CD4-positive, CD25-positive, alpha-beta regulatory T cell (primary cell): ENCODE measurements around the gene CPPED1. TPM values are rescaled to one million over a fixed set of nuclear protein-coding genes. Genes with fewer than 3 reads are reported as not detected.
"Not testable (repeated sequence)": the region's sequence is repeated elsewhere in the genome, so short reads cannot be mapped to it uniquely, and the experiment has no call there.

Experiments
- ATAC-seq, 2 donors: fragments of 150-1000 bp; cut with Tn5 transposase; one replicate each; pipeline ENCODE4 v1.10.0; 2021; ENCODE audit warnings: low read depth in 2 of 2, moderate number of reproducible peaks in 2 of 2, moderate library complexity in 1 of 2
- DNase-seq, 3 donors: peaks; one replicate each; pipeline versions ENCODE4 v3.0.0 to v3.0.0-alpha.2; 2012 to 2022; ENCODE audit warnings: mixed read lengths in 1 of 3
- H3K27ac ChIP-seq: one replicate; pipeline ENCODE4 v1.7.0; 2013; ENCODE audit warnings: mild to moderate bottlenecking, low read length; ENCODE audit not compliant: insufficient read depth, poor library complexity, severe bottlenecking
- H3K27me3 ChIP-seq: one replicate; pipeline ENCODE4 v1.7.0; 2013; ENCODE audit warnings: low read length; ENCODE audit not compliant: control insufficient read depth, insufficient read depth
- H3K36me3 ChIP-seq: one replicate; pipeline ENCODE4 v1.7.0; 2013; ENCODE audit warnings: mild to moderate bottlenecking, low read length, moderate library complexity; ENCODE audit not compliant: control insufficient read depth, insufficient read depth
- H3K4me1 ChIP-seq: 2 replicates; pipeline ENCODE4 v1.7.0; 2013; ENCODE audit warnings: mild to moderate bottlenecking, low read length; ENCODE audit not compliant: insufficient read depth, control insufficient read depth, poor library complexity, severe bottlenecking
- H3K4me3 ChIP-seq: one replicate; pipeline ENCODE4 v1.7.0; 2013; ENCODE audit warnings: low read depth, mild to moderate bottlenecking, low read length, moderate library complexity
- H3K9me3 ChIP-seq, 2 experiments: 1 replicate in 1 of 2; 2 replicates in 1 of 2; pipeline ENCODE4 v1.7.0; 2013; ENCODE audit warnings: low read length in 2 of 2, mild to moderate bottlenecking in 1 of 2, moderate library complexity in 1 of 2; ENCODE audit not compliant: control insufficient read depth in 2 of 2
- H3K27ac Mint-ChIP-seq, 3 donors: one replicate each; pipeline ENCODE4 v1.8.0; 2020 to 2022; ENCODE audit warnings: mild to moderate bottlenecking in 3 of 3, mixed read lengths in 3 of 3, moderate library complexity in 2 of 3
- H3K27me3 Mint-ChIP-seq: one replicate; pipeline ENCODE4 v1.8.0; 2022; ENCODE audit warnings: mild to moderate bottlenecking, mixed read lengths
- H3K36me3 Mint-ChIP-seq: one replicate; pipeline ENCODE4 v1.8.0; 2020; ENCODE audit warnings: mixed read lengths
- H3K4me1 Mint-ChIP-seq, 4 donors: one replicate each; pipeline ENCODE4 v1.8.0; 2020 to 2022; ENCODE audit warnings: mixed read lengths in 4 of 4, mild to moderate bottlenecking in 1 of 4
- H3K4me3 Mint-ChIP-seq, 4 donors: one replicate each; pipeline ENCODE4 v1.8.0; 2020 to 2022; ENCODE audit warnings: mild to moderate bottlenecking in 4 of 4, mixed read lengths in 4 of 4, moderate library complexity in 3 of 4
- H3K9me3 Mint-ChIP-seq, 7 donors: one replicate each; pipeline ENCODE4 v1.8.0; 2020 to 2022; ENCODE audit warnings: mixed read lengths in 7 of 7, mild to moderate bottlenecking in 3 of 7, moderate library complexity in 2 of 7
- polyA plus RNA-seq, 4 donors: library from polyadenylated mRNA; unstranded; fragments of 300-500 nt; fragmentation: Illumina TruSeq; gene quantifications; one replicate each; pipeline ENCODE4 v1.2.3, GENCODE V29; 2021
- total RNA-seq: library from RNA; stranded (reverse); gene quantifications from one replicate; pipeline ENCODE4 v1.2.3, GENCODE V29; 2022

Gene CPPED1
- total and polyA plus RNA-seq, 5 donors from 2014 or later: 8.3 to 18.2 (median 10.1) TPM

GRCh38 chr16:12766208-12766607 lies 37.5 kb downstream of the CPPED1 start:
- H3K27ac ChIP-seq, H3K27ac Mint-ChIP-seq, ATAC-seq, H3K4me3 ChIP-seq, H3K4me1 Mint-ChIP-seq, H3K36me3 Mint-ChIP-seq, H3K9me3 ChIP-seq, H3K4me1 ChIP-seq, H3K27me3 Mint-ChIP-seq, H3K4me3 Mint-ChIP-seq, H3K36me3 ChIP-seq, H3K9me3 Mint-ChIP-seq, DNase-seq, H3K27me3 ChIP-seq: not testable (repeated sequence)

- Histone ChIP-seq H3K36me3 (no peaks in the 10 kb centered on the region), H3K9me3 (no peaks in the 10 kb centered on the region), H3K4me3 (no peak overlapping the region), H3K27ac (no peak overlapping the region), H3K4me1 (no peaks in the 10 kb centered on the region), H3K27me3 (no peaks in the 10 kb centered on the region)
- Mint-ChIP-seq H3K27ac (no peak overlapping the region), H3K4me1 (peaks cover 4 to 10% (median 6%) of the 10 kb centered on the region in 4 donors), H3K9me3 (no peaks in the 10 kb centered on the region), H3K36me3 (peaks cover 11% of the 10 kb centered on the region), H3K27me3 (peaks cover 4% of the 10 kb centered on the region), H3K4me3 (no peak overlapping the region)
- ATAC-seq (no peak), DNase-seq (no peak)
Measured at GRCh38 chr16:12764813-12765488, 38.7 kb downstream of the CPPED1 start.

GRCh38 chr16:12763517-12763916 lies 40.2 kb downstream of the CPPED1 start:
- Mint-ChIP-seq H3K36me3 (peaks cover 8% of the 10 kb centered on the region), H3K4me1 (peaks cover 4 to 9% (median 6%) of the 10 kb centered on the region in 4 donors), H3K27ac (no peak overlapping the region), H3K4me3 (no peak overlapping the region), H3K27me3 (peaks cover 4% of the 10 kb centered on the region), H3K9me3 (no peaks in the 10 kb centered on the region)
- no peak overlapping the region for H3K4me3 ChIP-seq
- H3K9me3 ChIP-seq: no peaks in the 10 kb centered on the region
- no peaks in the 10 kb centered on the region for H3K36me3 ChIP-seq
- H3K27me3 ChIP-seq: no peaks in the 10 kb centered on the region
- ATAC-seq: no peak
- H3K4me1 ChIP-seq: no peaks in the 10 kb centered on the region
- H3K27ac ChIP-seq: no peak overlapping the region
- no peak for DNase-seq

GRCh38 chr16:12760819-12761611 lies 42.7 kb downstream of the CPPED1 start:
- H3K4me1 Mint-ChIP-seq: no peaks in the 10 kb centered on the region

GRCh38 chr16:12758670-12759558 lies 44.8 kb downstream of the CPPED1 start:
- no peaks in the 10 kb centered on the region for H3K36me3 ChIP-seq
- DNase-seq (no peak), ATAC-seq (no peak)
- H3K4me1 ChIP-seq: no peaks in the 10 kb centered on the region
- Mint-ChIP-seq H3K27me3 (no peaks in the 10 kb centered on the region), H3K36me3 (peaks cover 8% of the 10 kb centered on the region), H3K9me3 (no peaks in the 10 kb centered on the region), H3K27ac (no peak overlapping the region), H3K4me1 (no peaks in the 10 kb centered on the region), H3K4me3 (no peak overlapping the region)
- no peaks in the 10 kb centered on the region for H3K27me3 ChIP-seq
- H3K27ac ChIP-seq: no peak overlapping the region
- no peak overlapping the region for H3K4me3 ChIP-seq
- H3K9me3 ChIP-seq: no peaks in the 10 kb centered on the region

More at GRCh38 chr16:12760819-12761611, 42.7 kb downstream of the CPPED1 start:
- no peak for ATAC-seq
- Mint-ChIP-seq H3K36me3 (peaks cover 8% of the 10 kb centered on the region), H3K9me3 (no peaks in the 10 kb centered on the region), H3K27ac (no peak overlapping the region), H3K4me3 (no peak overlapping the region), H3K27me3 (no peaks in the 10 kb centered on the region)
- Histone ChIP-seq H3K4me3 (no peak overlapping the region), H3K36me3 (no peaks in the 10 kb centered on the region), H3K4me1 (no peaks in the 10 kb centered on the region), H3K27me3 (no peaks in the 10 kb centered on the region), H3K9me3 (no peaks in the 10 kb centered on the region), H3K27ac (no peak overlapping the region)
- DNase-seq: no peak

GRCh38 chr16:12758031-12758669 lies 45.5 kb downstream of the CPPED1 start:
- Histone ChIP-seq H3K36me3 (no peaks in the 10 kb centered on the region), H3K4me1 (no peaks in the 10 kb centered on the region), H3K4me3 (no peak overlapping the region), H3K9me3 (no peaks in the 10 kb centered on the region), H3K27ac (no peak overlapping the region), H3K27me3 (no peaks in the 10 kb centered on the region)
- Mint-ChIP-seq H3K27me3 (no peaks in the 10 kb centered on the region), H3K27ac (no peak overlapping the region), H3K4me1 (no peaks in the 10 kb centered on the region), H3K36me3 (peaks cover 8% of the 10 kb centered on the region), H3K4me3 (no peak overlapping the region), H3K9me3 (no peaks in the 10 kb centered on the region)
- ATAC-seq: no peak
- DNase-seq: no peak

GRCh38 chr16:12757546-12757945 lies 46.1 kb downstream of the CPPED1 start:
- Histone ChIP-seq H3K36me3 (no peaks in the 10 kb centered on the region), H3K4me1 (no peaks in the 10 kb centered on the region), H3K27ac (no peak overlapping the region), H3K27me3 (no peaks in the 10 kb centered on the region), H3K9me3 (no peaks in the 10 kb centered on the region), H3K4me3 (no peak overlapping the region)
- Mint-ChIP-seq H3K36me3 (peaks cover 8% of the 10 kb centered on the region), H3K4me3 (no peak overlapping the region), H3K4me1 (no peaks in the 10 kb centered on the region), H3K9me3 (no peaks in the 10 kb centered on the region), H3K27me3 (no peaks in the 10 kb centered on the region), H3K27ac (no peak overlapping the region)
- DNase-seq (no peak), ATAC-seq (no peak)
